HG03280 (cell line): Measurements from ENCODE around the gene TRIP12.
"Not testable (repeated sequence)": the region's sequence is repeated elsewhere in the genome, so short reads cannot be mapped to it uniquely, and the experiment has no call there.

Experiments
- ATAC-seq: cut with Tn5 transposase; IDR thresholded peaks from one replicate; pipeline ENCODE4 v1.9.1; 2021; ENCODE audit warnings: mild to moderate bottlenecking, moderate library complexity; ENCODE audit not compliant: unreplicated experiment

Gene TRIP12

DNA sequence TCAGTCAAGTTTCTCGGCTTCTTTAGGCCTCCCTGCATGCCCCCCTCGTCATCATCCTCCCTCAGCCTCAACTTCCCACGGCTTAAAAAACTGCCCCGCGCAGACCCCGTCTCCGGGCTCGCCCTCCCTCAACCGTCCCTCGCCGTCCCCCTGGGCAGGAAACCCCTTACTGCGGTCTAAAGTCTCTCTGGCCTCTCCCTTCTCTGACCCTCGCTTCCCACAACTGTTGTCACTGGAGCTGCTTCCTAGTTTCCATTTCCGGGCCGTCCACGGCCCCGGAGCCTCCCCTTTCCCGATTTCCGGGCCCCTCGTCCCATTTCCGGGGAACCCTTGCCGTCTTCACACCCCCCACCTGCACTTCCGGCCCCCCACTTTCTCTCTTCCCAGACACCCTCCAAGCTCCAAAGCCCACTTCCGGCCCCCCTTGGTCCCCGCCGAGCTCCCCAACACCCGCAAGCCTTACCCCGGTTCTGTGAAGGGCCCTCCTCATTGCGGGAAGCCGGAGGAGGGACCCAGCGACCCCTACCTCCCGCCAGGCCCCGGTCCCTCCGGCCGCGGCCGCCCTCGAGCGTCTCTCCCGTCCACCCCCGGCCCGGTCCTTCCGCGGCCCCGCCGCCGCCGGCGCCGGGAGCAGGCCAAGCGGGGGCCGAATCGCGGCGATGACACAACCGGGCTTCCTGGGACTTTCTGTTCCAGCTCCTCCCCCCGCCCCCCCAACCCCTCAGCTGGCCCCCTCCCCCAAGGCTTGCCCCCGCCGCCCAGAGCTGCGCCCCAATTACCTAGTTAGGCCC is 513 bp downstream of the TRIP12 start:
- ATAC-seq = peak; percentile 20

DNA sequence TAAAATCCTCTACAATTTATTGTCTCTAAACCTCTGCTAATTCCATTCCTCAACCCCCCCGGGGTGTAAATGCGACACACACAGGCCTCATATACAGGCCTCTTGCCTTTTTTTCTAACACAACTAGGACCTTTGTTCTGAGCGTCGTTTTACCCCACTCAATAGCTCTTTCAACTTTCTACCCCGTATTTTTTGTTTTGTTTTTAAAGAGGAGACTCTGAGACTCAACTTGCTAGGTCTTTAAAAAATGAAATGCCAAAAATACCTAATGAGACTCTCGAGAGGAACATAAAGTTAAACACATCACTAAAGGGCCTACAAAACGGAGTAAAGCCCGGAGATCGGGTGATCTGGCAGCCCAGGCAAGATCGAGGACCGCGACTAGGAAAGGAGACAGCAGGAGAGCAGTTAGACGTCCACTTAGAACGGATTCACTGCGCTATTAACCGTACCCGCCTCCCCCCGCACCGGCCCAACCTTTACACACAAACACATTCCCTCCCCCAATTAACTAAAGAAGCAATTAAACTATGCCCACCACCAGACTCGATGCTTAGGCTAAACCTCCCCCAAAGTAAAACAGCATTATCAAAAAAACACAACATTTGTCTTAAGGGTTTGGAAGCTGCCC is 1.7 kb downstream of the TRIP12 start:
- no peak for ATAC-seq

DNA sequence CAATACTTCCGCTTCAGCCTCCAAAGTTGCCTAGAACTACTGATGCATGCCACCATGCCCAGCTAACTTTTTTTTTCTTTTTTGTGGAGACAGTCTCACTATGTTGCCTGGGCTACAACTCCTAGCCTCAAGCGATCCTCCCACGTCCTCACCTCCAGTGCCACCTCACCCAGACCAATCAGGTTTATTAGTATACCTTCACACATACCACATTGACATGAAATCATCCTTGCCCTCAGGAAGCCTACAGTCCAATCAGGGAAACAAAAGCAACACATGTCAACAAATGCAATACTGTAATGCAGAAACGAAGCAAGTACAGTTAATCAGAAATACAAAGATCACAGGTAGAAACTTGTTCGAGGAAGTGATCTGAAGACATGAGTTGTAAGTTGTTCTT is 4.0 kb downstream of the TRIP12 start:
- ATAC-seq = no peak

DNA sequence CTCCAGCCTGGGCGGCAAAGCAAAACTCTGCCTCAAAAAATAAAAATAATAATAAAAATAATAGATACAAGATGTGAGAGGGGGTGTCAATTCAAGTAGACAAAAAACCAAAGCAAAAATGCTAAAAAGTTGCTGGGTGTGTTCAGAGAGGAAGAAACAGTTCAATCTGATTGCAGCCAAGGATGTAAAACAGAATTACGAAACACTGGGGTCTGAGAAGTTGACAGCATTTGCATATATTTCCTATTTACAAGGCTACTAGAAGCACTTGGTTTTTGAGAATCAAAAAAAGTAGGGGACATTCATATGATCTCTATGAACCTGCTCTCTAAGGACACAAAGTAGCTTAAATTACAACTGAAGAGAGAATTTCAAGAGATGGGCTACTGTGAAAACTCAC is 7.6 kb downstream of the TRIP12 start:
- no peak for ATAC-seq

DNA sequence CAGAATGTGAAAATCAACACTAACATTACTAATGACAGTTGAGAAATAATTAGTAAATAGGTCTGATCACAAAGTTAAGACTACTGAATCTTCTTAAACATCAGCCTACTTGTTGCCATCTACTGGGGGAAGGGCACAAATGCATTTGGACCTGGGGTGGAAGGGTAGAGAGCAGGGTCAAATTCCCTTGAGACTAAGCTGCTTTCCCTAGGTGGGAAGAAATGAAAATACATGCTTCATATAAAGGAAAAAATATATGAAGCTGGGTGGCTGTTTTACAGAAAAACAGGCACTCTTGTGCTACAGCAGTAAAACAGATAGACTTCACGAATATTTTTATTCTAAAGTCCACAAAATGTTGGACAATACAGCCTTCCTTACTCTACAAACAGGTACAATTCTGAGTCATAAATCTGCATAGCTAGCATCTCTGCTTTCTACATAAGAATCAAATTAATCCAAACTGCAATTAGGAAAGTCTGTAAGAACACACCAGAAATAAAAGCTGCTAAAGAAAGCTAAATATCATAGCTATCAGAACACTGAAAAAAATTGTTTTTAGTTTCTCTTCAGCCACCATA is 10.9 kb downstream of the TRIP12 start:
- peak; percentile 64 for ATAC-seq

DNA sequence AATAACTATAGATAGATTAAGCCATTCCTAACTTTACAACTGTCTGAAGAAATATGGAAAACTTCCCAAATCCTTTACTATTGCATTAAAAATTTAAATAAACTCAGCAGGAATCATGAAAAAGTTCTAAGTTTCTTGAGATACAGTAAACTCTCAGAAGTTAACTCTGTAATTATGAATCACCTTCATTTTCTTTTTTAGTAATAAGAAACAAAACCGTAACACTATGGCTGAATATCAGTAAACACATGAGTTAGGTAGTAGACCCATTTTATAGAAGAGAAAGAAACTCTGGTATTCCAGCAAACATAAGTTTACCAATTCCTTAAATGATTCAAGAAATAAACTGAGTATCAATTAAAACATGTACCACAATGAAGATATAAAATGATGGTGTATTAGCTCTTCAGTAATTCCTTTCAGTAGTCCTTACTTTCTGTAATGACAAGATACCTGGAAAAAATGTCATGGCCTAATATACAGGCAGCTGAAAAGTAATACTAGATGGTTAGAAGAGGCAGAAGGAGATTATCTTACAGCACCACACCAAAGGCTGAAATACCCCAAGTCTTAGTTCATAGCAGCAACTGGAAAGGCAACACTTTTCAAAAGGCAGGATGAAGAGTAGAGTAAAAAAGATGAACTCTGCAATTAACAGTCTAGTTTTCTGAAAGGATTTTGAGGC is 11.5 kb downstream of the TRIP12 start:
- peak; percentile 9 for ATAC-seq

DNA sequence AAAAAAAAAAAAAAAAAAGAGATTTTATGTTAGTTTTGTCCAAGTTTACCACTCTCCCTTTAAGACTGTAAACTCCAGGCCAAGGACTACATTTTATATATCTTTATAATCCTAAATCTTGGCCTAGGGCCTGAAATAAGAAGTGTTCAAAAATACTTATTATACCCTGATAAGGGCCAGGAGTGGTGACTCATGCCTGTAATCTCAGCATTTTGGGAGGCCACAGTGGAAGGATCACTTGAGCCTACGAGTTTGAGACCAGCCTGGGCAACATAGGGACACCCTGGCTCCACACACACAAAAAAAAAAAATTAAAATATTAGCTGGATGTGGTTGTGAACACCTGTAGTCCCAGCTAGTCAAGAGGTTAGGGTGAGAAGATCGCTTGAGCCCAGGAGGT is 12.7 kb downstream of the TRIP12 start:
- no peak for ATAC-seq

DNA sequence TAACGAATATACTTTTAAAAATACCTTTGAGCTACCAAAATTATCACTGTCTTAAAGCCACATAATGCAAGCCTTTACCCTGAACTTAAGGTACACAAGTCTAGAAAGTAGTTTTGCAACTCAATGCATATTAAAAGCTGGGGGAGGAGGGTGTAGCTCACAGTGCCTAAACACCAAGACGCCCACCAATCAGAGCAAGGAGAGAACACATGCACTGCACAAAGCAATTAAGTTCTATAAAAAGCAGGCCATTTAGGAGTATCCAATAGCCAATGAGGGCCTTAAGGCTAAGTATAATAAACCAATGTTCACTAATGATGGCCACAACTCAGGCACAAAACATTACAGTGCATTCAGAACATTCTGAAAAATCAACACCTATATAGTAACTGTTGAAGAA is 16.2 kb downstream of the TRIP12 start:
- no peak for ATAC-seq

DNA sequence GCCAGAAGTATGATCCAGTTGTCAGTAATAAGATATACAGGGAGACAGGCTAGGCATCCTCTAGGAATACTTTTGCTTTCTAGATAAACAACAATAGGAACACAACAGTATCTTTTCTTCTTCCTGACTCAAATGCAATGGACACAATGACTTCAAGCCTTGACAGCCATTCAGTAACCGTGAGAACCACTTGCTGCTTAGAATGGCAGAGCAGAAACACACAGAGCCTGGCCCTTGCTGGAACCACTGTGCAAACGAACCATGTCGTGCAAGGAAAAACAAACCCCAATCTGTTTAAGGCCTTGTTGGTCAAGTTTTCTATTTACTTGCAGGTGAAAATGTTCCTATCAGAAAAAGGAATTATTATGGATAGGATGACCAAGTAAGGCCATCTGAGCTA is 18.8 kb downstream of the TRIP12 start:
- no peak for ATAC-seq

DNA sequence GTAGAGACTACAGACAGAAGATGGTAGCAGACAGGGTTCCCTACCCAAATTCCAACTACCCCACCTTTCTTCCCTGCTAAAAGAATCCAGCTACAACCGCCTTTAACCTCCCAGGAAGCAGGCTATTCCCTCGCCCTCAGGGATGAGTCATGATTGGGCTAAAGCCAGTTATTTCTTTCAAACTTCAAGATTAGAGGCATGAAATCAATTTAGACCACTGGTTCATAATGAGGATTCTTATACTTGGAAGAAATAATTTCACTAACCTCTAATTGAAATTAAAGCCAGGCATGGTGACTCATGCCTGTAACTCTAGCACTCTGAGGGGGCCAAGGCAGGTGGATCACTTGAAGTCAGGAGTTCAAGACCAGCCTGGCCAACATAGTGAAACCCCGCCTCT is 20.0 kb downstream of the TRIP12 start:
- ATAC-seq = no peak

DNA sequence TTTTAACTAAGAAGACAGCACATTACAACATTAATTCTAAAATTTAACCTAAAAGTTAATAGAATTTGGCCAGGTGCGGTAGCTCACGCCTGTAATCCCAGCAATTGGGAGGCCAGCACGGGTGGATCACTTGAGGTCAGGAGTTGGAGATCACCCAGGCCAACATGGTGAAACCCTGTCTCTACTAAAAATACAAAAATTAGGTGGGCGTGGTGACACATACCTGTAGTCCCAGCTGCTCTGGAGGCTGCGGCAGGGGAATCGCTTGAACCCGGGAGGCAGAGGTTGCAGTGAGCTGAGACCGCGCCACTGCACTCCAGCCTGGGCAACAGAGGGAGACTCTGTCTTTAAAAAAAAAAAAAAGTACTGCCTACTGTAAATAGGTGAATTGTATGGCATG is 21.3 kb downstream of the TRIP12 start:
- ATAC-seq = not testable (repeated sequence)

DNA sequence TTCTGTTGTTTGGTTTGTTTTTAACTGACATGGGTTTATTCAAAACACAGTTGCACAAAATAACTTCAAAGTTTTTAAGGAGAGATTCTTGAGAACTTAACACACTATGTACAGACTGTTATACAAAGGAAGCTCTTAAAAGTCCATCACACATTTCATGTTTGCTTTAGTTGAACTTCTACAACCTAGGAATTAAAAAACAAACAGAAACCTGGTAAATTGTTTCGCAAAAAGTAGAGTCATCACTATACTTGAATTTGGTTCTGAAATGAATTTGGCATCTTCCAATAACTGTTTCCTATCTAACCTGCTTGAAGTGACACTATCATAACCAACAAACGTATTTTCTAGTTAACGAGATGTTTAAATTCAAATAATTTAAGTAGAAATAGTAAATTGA is 21.8 kb downstream of the TRIP12 start:
- ATAC-seq = no peak

DNA sequence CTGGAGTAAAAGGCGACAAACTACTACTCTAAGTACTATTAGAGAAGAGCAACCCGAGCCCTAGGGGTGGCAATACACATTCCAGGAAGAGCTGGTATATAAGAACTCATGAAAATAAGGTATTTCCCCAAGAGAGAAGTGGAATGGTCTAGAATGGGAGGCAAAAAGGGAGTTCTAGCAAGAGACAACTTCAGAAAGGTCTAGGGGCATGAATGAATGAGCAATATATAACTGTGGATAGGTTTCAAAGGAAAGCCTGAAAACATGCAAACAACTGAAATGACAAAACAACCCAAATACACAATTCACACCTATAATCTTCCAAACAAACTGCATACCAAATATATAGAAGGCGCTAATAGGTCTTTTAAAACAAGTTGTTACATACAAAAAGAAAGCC is 22.2 kb downstream of the TRIP12 start:
- ATAC-seq = no peak

DNA sequence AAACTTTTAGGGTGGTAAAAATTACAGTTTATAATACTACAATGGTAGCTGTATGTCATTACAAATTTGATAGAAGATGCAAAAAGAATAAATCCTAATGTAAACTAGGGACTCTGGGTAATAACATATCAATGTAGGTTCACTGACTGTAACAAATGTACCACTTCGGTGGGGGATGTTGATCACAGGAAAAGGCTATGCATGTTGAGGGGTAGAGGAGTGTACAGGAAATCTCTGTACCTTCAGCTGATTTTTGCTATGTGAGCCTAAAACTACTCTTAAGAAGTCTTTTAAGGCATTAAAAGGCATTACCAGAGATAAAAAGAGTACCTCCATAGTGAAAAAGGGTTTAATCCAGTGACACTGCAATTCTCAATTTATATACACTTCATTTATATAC is 25.0 kb downstream of the TRIP12 start:
- no peak for ATAC-seq

DNA sequence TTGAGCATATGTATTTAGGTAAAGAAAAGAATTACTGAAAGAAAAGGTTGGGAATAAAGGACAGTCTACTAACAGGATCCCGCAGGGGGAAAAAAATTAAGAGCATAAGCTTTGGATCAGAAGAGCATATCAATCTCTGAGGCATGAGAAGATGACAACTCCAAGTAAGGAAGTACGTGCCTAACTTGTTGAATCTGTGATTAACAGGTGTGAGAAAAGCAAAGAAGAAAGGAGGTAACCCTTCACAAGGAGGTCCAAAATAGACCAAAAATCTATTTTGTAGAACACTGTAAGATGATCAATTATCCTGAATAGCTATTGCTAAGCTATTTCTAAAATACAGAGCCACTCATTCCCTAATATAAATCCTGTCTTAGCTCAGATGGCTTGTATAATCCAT is 32.8 kb downstream of the TRIP12 start:
- ATAC-seq = no peak

DNA sequence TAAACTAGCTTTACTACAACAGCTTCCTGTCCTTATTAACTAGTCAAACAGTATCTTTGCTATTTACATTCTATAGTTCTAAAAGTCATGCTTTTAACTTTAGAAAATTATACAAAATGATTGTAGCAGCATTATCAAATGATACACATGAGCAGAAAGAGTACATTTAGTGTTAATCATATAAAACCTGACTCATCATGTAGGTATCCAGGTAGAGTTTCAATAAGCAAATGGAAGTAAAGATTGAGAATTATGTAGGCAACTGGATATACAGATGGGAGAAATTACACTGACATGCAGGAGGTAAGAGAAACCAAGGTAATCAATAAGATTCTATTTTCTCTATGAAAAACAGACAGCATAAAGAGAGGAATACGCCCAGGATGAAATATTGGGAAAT is 33.8 kb downstream of the TRIP12 start:
- ATAC-seq = no peak

DNA sequence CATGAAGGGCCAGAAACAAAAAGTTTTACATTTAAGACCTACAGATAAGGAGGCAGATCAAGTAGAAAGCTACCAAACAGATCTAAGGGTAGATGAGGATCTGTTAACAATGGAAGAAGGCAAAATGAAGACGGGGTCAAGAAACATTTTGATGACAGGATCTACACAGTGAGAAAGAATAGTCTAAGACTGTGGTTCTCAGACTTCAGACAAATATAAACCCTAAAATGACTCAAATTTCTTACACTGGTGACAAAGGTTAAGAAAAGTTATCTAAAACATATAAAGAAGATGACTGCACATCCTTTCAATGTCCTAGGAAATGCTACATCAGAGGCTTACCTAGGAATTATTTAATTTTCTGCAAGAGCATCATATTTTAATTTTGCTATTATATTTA is 34.4 kb downstream of the TRIP12 start:
- no peak for ATAC-seq

DNA sequence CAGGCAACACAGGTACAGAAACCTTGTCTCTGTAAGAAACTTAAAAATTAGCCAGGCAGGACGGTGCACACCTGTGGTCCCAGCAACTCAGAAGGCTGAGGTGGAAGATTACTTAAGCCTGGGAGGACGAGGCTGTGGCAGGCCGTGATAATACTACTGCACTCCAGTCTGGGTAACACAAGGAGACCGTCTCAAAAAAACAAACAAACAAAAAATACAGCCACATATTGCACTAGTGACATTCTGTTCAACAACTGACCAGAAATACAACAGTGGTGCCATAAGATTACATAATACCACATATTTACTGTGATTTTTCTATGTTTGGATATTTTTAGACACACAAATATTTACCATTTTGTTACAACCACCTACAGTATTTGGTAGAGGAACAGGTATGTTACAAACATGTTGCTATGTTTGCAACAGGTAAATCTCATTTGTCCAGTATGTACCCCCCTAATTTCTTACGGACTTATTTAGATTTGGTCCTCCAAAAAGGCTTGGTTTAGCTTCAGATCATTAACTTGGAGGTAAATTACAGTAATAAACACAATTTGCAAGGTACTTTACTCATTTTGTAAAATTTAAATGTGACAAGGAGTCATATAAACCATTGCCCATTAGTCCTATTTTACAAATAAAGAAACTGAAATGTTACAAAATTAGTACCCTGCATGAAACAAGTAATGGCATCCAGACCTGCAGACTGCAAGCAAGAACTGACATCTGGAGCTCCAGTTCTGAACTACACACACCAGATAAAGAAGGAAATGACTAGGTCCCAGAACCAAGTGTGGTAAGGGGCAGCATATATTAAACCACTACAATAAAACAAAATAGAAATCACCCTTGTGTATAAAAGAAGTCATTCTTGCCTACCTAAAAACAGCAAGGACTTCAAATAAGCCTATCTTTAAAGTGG is 36.8 kb downstream of the TRIP12 start:
- peak; percentile 71 for ATAC-seq

DNA sequence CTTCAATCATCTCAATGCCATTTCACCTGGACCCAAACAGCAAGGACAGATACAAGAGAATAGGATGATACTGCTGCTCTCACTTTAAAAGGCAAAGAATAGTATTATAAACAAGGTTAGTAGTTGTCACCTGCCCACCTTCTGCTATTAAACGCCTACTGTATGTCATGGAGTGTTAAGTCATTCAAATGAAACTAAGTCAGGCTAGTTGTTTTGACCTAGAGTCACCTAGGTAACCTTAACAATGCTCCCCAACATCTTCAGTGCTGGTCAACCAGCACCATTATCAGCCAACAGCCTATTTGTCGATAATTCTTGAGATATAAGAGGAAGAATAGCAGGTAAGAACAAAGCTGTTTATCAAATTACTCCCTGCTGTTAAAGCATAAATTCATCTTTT is 39.2 kb downstream of the TRIP12 start:
- no peak for ATAC-seq

DNA sequence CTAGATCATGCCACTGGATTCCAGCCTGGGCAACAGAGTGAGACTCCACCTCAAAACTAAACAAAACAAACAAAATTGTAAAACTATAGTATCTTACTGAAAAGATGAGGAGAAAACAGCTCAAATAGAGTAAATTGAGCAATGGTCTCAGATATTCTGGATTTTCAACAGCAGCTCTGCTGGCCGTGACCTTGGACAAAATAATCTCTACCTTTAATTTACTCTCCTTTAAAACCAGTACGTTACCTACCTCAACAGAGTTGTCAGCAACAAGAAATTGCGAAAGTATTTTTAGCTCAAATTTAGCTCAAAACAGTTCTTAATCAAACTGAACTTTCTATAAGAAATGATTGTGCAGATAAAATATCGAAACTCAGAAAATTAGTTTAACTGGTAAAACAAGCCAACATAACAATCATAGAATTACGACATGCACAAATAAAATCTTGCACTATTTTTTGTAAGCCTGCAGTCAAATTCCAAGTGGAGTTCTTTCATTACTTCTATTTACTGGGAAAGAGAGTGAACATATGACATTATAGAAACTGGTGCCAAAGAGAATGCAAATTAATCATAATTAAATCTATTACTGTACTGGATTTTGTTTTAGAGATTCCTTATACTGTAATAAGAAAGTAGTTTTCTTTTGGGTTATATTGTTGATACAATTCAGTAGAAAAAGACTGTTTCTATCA is 40.8 kb downstream of the TRIP12 start:
- no peak for ATAC-seq
